Astrocyte (in vitro differentiated cells and primary cell): ENCODE results near the gene AKAP1. TPM values are rescaled to one million over a fixed set of nuclear protein-coding genes. Genes with fewer than 3 reads are reported as not detected.

ENCODE experiments used
- DNase-seq: peaks from one replicate; pipeline ENCODE4 v3.0.0-alpha.2; 2010; ENCODE audit warnings: low read depth
- FAIRE-seq: peaks from 2 replicates; lab custom pipeline; 2011; peaks lifted over from hg19 to GRCh38; lab: Jason Lieb, UNC
- H2AFZ ChIP-seq: 2 replicates; pipeline ENCODE4 v1.6.0; 2012; ENCODE audit warnings: low read depth, low read length, inconsistent platforms
- H3K27ac ChIP-seq: 2 replicates; pipeline ENCODE4 v1.5.1; 2011; ENCODE audit warnings: low read depth, low read length, inconsistent platforms
- H3K27me3 ChIP-seq: 2 replicates; pipeline ENCODE4 v1.6.0; 2011; ENCODE audit warnings: low read length, inconsistent platforms; ENCODE audit not compliant: insufficient read depth
- H3K36me3 ChIP-seq: 2 replicates; pipeline ENCODE4 v1.5.1; 2011; ENCODE audit warnings: low read length, inconsistent platforms; ENCODE audit not compliant: insufficient read depth
- H3K4me1 ChIP-seq: 2 replicates; pipeline ENCODE4 v1.5.1; 2011; ENCODE audit warnings: low read length, inconsistent platforms; ENCODE audit not compliant: insufficient read depth
- H3K4me2 ChIP-seq: 2 replicates; pipeline ENCODE4 v1.6.0; 2012; ENCODE audit warnings: low read length, inconsistent platforms
- H3K4me3 ChIP-seq: 2 replicates; pipeline ENCODE4 v1.5.1; 2011; ENCODE audit warnings: low read depth, mild to moderate bottlenecking, low read length, inconsistent platforms; ENCODE audit not compliant: insufficient read depth
- H3K79me2 ChIP-seq: 2 replicates; pipeline ENCODE4 v1.6.0; 2012; ENCODE audit warnings: mild to moderate bottlenecking, low read length, inconsistent platforms; ENCODE audit not compliant: insufficient read depth
- H3K9ac ChIP-seq: 2 replicates; pipeline ENCODE4 v1.6.0; 2012; ENCODE audit warnings: mild to moderate bottlenecking, low read length, inconsistent platforms
- H3K9me3 ChIP-seq: 2 replicates; pipeline ENCODE4 v1.5.1; 2012; ENCODE audit warnings: low read depth, mild to moderate bottlenecking, low read length, inconsistent platforms; ENCODE audit not compliant: insufficient read depth
- H4K20me1 ChIP-seq: 2 replicates; pipeline ENCODE4 v1.6.0; 2012; ENCODE audit warnings: low read length, inconsistent platforms; ENCODE audit not compliant: insufficient read depth
- H3K27ac Mint-ChIP-seq: one replicate; pipeline ENCODE4 v1.8.0; 2021; ENCODE audit warnings: mild to moderate bottlenecking, mixed read lengths; ENCODE audit not compliant: unreplicated experiment
- H3K27me3 Mint-ChIP-seq: one replicate; pipeline ENCODE4 v1.8.0; 2021; ENCODE audit warnings: low read depth, mixed read lengths; ENCODE audit not compliant: unreplicated experiment
- H3K36me3 Mint-ChIP-seq: one replicate; pipeline ENCODE4 v1.8.0; 2021; ENCODE audit warnings: low read depth, mixed read lengths; ENCODE audit not compliant: unreplicated experiment
- H3K4me1 Mint-ChIP-seq: one replicate; pipeline ENCODE4 v1.8.0; 2021; ENCODE audit warnings: low read depth, mixed read lengths; ENCODE audit not compliant: unreplicated experiment
- H3K4me3 Mint-ChIP-seq: one replicate; pipeline ENCODE4 v1.8.0; 2021; ENCODE audit warnings: mild to moderate bottlenecking, moderate library complexity, mixed read lengths; ENCODE audit not compliant: unreplicated experiment
- H3K9me3 Mint-ChIP-seq: one replicate; pipeline ENCODE4 v1.8.0; 2021; ENCODE audit warnings: mild to moderate bottlenecking, mixed read lengths; ENCODE audit not compliant: unreplicated experiment
- EZH2 ChIP-seq: IDR thresholded peaks from 2 replicates; pipeline ENCODE4 v1.6.1; 2012; ENCODE audit warnings: mild to moderate bottlenecking, low read length, inconsistent platforms; ENCODE audit not compliant: insufficient read depth
- total RNA-seq: library from RNA; stranded (reverse); gene quantifications from 2 replicates; pipeline ENCODE4 v1.2.1, GENCODE V29; 2021
- TF ChIP-seq, protein P1 (sequence below): IDR thresholded peaks from 2 replicates; pipeline ENCODE4 v1.5.1; 2011; ENCODE audit warnings: low read depth, mild to moderate bottlenecking, inconsistent platforms, low read length, moderate library complexity; ENCODE audit not compliant: insufficient read depth

The AKAP1 gene
- total RNA-seq, 1 donor from 2014 or later = 12.5 TPM

DNA sequence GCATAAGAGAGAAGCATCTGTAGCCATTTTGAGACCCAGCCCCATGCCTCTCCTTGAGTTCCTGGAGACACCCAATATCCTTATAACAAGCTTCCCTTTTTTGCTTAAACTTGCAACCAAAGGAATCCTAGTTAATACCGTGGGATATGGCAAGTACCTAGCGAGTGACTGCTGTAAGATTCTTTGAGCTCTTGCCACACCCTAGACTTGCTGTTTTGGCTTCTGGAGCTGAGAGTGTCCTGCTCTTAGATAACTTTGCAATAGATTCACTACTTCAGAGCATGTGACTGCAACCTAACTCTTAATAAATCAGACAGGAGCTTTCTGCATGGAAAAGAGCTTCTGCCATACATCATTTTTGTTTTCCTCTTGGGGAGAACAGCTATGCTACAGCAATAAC, 58.3 kb downstream of the AKAP1 start:
- Mint-ChIP-seq H3K9me3 (no peaks in the 10 kb centered on the region), H3K36me3 (no peaks in the 10 kb centered on the region), H3K4me1 (peaks cover 10% of the 10 kb centered on the region), H3K27me3 (peaks cover 3% of the 10 kb centered on the region), H3K4me3 (no peak overlapping the region), H3K27ac (peak overlapping the region; percentile 86)
- Histone ChIP-seq H4K20me1 (no peaks in the 10 kb centered on the region), H3K4me3 (no peak overlapping the region), H2AFZ (no peak overlapping the region), H3K27ac (no peak overlapping the region), H3K9me3 (no peaks in the 10 kb centered on the region), H3K36me3 (no peaks in the 10 kb centered on the region), H3K9ac (no peak overlapping the region), H3K4me2 (no peak overlapping the region), H3K4me1 (no peaks in the 10 kb centered on the region), H3K79me2 (no peaks in the 10 kb centered on the region), H3K27me3 (no peaks in the 10 kb centered on the region)
- DNase-seq (no peak), FAIRE-seq (no peak)
- TF ChIP-seq EZH2 = no peak
- TF ChIP-seq, protein P1, sequence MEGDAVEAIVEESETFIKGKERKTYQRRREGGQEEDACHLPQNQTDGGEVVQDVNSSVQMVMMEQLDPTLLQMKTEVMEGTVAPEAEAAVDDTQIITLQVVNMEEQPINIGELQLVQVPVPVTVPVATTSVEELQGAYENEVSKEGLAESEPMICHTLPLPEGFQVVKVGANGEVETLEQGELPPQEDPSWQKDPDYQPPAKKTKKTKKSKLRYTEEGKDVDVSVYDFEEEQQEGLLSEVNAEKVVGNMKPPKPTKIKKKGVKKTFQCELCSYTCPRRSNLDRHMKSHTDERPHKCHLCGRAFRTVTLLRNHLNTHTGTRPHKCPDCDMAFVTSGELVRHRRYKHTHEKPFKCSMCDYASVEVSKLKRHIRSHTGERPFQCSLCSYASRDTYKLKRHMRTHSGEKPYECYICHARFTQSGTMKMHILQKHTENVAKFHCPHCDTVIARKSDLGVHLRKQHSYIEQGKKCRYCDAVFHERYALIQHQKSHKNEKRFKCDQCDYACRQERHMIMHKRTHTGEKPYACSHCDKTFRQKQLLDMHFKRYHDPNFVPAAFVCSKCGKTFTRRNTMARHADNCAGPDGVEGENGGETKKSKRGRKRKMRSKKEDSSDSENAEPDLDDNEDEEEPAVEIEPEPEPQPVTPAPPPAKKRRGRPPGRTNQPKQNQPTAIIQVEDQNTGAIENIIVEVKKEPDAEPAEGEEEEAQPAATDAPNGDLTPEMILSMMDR = no peak

GRCh38 chr17:57143919-57144318, 58.9 kb downstream of the AKAP1 start:
- H2AFZ ChIP-seq = no peak overlapping the region
- H3K9me3 Mint-ChIP-seq = peaks cover 5% of the 10 kb centered on the region
- no peak for TF ChIP-seq EZH2
- TF ChIP-seq, protein P1 = no peak
- no peak overlapping the region for H3K27ac ChIP-seq
- H3K4me1 ChIP-seq = no peaks in the 10 kb centered on the region
- no peak overlapping the region for H3K4me2 ChIP-seq
- no peaks in the 10 kb centered on the region for H3K36me3 ChIP-seq
- no peak overlapping the region for H3K4me3 Mint-ChIP-seq
- no peaks in the 10 kb centered on the region for H3K9me3 ChIP-seq
- H3K27ac Mint-ChIP-seq = no peak overlapping the region
- peaks cover 3% of the 10 kb centered on the region for H3K27me3 Mint-ChIP-seq
- no peaks in the 10 kb centered on the region for H4K20me1 ChIP-seq
- no peak for FAIRE-seq
- DNase-seq = no peak
- no peak overlapping the region for H3K9ac ChIP-seq
- H3K27me3 ChIP-seq = no peaks in the 10 kb centered on the region
- peaks cover under 1% of the 10 kb centered on the region for H3K36me3 Mint-ChIP-seq
- H3K79me2 ChIP-seq = no peaks in the 10 kb centered on the region
- H3K4me3 ChIP-seq = no peak overlapping the region
- H3K4me1 Mint-ChIP-seq = peaks cover 10% of the 10 kb centered on the region

DNA sequence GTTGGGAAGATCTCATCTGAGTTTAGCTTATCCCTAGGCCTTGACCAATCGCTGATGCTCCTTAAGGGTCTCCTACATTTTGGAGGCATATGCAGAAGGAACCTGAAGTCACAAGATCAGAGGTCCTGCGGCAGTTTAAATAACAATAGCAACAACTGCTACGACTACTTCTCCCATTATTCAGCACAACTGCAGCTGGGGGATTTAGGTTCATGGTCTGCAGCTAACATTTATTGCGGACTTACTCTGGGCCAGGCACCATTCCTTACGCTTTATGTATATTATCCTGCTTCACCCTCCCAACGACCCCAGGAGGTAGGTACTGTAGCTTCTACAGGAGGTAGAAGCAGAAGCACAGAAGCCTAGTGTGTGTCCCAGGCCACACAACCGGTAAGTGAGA, 59.5 kb downstream of the AKAP1 start:
- DNase-seq (no peak), FAIRE-seq (no peak)
- peaks cover 3% of the 10 kb centered on the region for H3K27me3 Mint-ChIP-seq
- Histone ChIP-seq H3K4me3 (no peak overlapping the region), H3K36me3 (no peaks in the 10 kb centered on the region), H3K9me3 (no peaks in the 10 kb centered on the region), H2AFZ (no peak overlapping the region), H3K27me3 (no peaks in the 10 kb centered on the region), H3K27ac (no peak overlapping the region), H3K9ac (no peak overlapping the region), H3K4me1 (no peaks in the 10 kb centered on the region), H4K20me1 (no peaks in the 10 kb centered on the region), H3K4me2 (no peak overlapping the region), H3K79me2 (no peaks in the 10 kb centered on the region)
- no peak overlapping the region for H3K27ac Mint-ChIP-seq
- H3K9me3 Mint-ChIP-seq = peaks cover 9% of the 10 kb centered on the region
- TF ChIP-seq, protein P1 = no peak
- no peak for TF ChIP-seq EZH2
- H3K4me3 Mint-ChIP-seq = no peak overlapping the region
- H3K4me1 Mint-ChIP-seq = peaks cover 10% of the 10 kb centered on the region
- peaks cover 3% of the 10 kb centered on the region for H3K36me3 Mint-ChIP-seq
